Eye (tissue), 1 donor: ENCODE data around the gene TOPBP1.
"Not testable (repeated sequence)": the region's sequence is repeated elsewhere in the genome, so short reads cannot be mapped to it uniquely, and the experiment has no call there.

Experiments
- DNase-seq: peaks from one replicate; pipeline ENCODE4 v3.0.0-alpha.2; 2015

TOPBP1 gene

GRCh38 chr3:133661454-133662277, at the start of gene TOPBP1:
TSS of gene TOPBP1 (minus strand) at chr3:133661941. CDS start at chr3:133661127, 814 bp downstream.
- DNase-seq: peak; percentile 94

- no peak for DNase-seq
Observed at GRCh38 chr3:133711013-133711412, 49.3 kb upstream of the TOPBP1 start.

- DNase-seq: no peak
Observed at GRCh38 chr3:133709139-133709750, 47.5 kb upstream of the TOPBP1 start.

GRCh38 chr3:133706033-133706432, 44.3 kb upstream of the TOPBP1 start:
- no peak for DNase-seq

GRCh38 chr3:133703915-133704314, 42.2 kb upstream of the TOPBP1 start:
- DNase-seq: peak; percentile 9

- DNase-seq: no peak
Observed at GRCh38 chr3:133701435-133702358, 40.0 kb upstream of the TOPBP1 start.

GRCh38 chr3:133700351-133700750, 38.6 kb upstream of the TOPBP1 start:
- no peak for DNase-seq

GRCh38 chr3:133699903-133700302, 38.2 kb upstream of the TOPBP1 start:
- DNase-seq: no peak

- no peak for DNase-seq
Observed at GRCh38 chr3:133699467-133699866, 37.7 kb upstream of the TOPBP1 start.

GRCh38 chr3:133697960-133698359, 36.2 kb upstream of the TOPBP1 start:
- no peak for DNase-seq

GRCh38 chr3:133695560-133696171, 33.9 kb upstream of the TOPBP1 start:
- no peak for DNase-seq

- no peak for DNase-seq
Observed at GRCh38 chr3:133694288-133695268, 32.8 kb upstream of the TOPBP1 start.

GRCh38 chr3:133693821-133694220, 32.1 kb upstream of the TOPBP1 start:
- no peak for DNase-seq

GRCh38 chr3:133692759-133693158, 31.0 kb upstream of the TOPBP1 start:
- no peak for DNase-seq

- DNase-seq: no peak
Observed at GRCh38 chr3:133691273-133692107, 29.7 kb upstream of the TOPBP1 start.

GRCh38 chr3:133677993-133678392, 16.3 kb upstream of the TOPBP1 start:
- DNase-seq: not testable (repeated sequence)

- no peak for DNase-seq
Observed at GRCh38 chr3:133676336-133677118, 14.8 kb upstream of the TOPBP1 start.

GRCh38 chr3:133675631-133676335, 14.0 kb upstream of the TOPBP1 start:
- peak; percentile 21 for DNase-seq
